IPS-NIHi7 (cell line): ENCODE data around the gene DVL2.

Source experiments
- DNase-seq: peaks from one replicate; pipeline ENCODE4 v3.0.0; 2012; ENCODE audit warnings: mixed read lengths; ENCODE audit errors: extremely low spot score

DVL2 gene

GRCh38 chr17:7219812-7220592 lies 14.3 kb downstream of the DVL2 start, which contains the start of the genes ACADVL and DLG4:
Gene ACADVL, plus strand, starts transcription at chr17:7219938. Its CDS starts 47 bp downstream, at chr17:7219985.
Gene DLG4, minus strand, starts transcription at chr17:7219836.
- peak; percentile 83 for DNase-seq

- DNase-seq, result no peak
Measured at GRCh38 chr17:7219229-7219811, 15.0 kb downstream of the DVL2 start.

- no peak for DNase-seq
Measured at GRCh38 chr17:7218758-7219157, 15.6 kb downstream of the DVL2 start.

GRCh38 chr17:7218166-7218565 lies 16.2 kb downstream of the DVL2 start:
- no peak for DNase-seq

- DNase-seq, result no peak
Measured at GRCh38 chr17:7217113-7217987, 17.0 kb downstream of the DVL2 start.

- DNase-seq, result no peak
Measured at GRCh38 chr17:7216242-7217112, 17.8 kb downstream of the DVL2 start.

GRCh38 chr17:7215652-7216180 lies 18.6 kb downstream of the DVL2 start:
- no peak for DNase-seq

- DNase-seq, result no peak
Measured at GRCh38 chr17:7215136-7215638, 19.1 kb downstream of the DVL2 start.

GRCh38 chr17:7214300-7215135 lies 19.8 kb downstream of the DVL2 start:
- DNase-seq, result peak; percentile 92

- peak; percentile 76 for DNase-seq
Measured at GRCh38 chr17:7213895-7214299, 20.4 kb downstream of the DVL2 start.

- no peak for DNase-seq
Measured at GRCh38 chr17:7211491-7212273, 22.6 kb downstream of the DVL2 start.

- DNase-seq, result no peak
Measured at GRCh38 chr17:7208754-7209460, 25.4 kb downstream of the DVL2 start.

GRCh38 chr17:7208027-7208571 lies 26.2 kb downstream of the DVL2 start:
- DNase-seq, result peak; percentile 54

GRCh38 chr17:7207120-7208001 lies 27.0 kb downstream of the DVL2 start:
- no peak for DNase-seq

GRCh38 chr17:7205561-7205960 lies 28.8 kb downstream of the DVL2 start:
- no peak for DNase-seq

- DNase-seq, result peak; percentile 98
Measured at GRCh38 chr17:7204828-7205461, 29.4 kb downstream of the DVL2 start.

- DNase-seq, result no peak
Measured at GRCh38 chr17:7204336-7204735, 30.0 kb downstream of the DVL2 start.
